Spinal cord (tissue), 10 donors: ENCODE measurements around the gene RAD51B. TPM values are rescaled to one million over a fixed set of nuclear protein-coding genes. Genes with fewer than 3 reads are reported as not detected.

Experiments
- DNase-seq, 6 donors: peaks; one replicate each; pipeline versions ENCODE4 v3.0.0 to v3.0.0-alpha.2; 2013 to 2015; ENCODE audit warnings: low spot score in 6 of 6, low read depth in 4 of 6
- H3K27ac ChIP-seq: one replicate; pipeline ENCODE4 v1.5.1; 2013; ENCODE audit warnings: low read depth, low read length, control low read depth
- H3K27me3 ChIP-seq: one replicate; pipeline ENCODE4 v1.6.1; 2013; ENCODE audit warnings: low read length; ENCODE audit not compliant: control insufficient read depth, insufficient read depth
- H3K36me3 ChIP-seq: one replicate; pipeline ENCODE4 v1.6.1; 2013; ENCODE audit warnings: low read length; ENCODE audit not compliant: control insufficient read depth, insufficient read depth
- H3K4me1 ChIP-seq: one replicate; pipeline ENCODE4 v1.6.1; 2013; ENCODE audit warnings: low read length; ENCODE audit not compliant: control insufficient read depth, insufficient read depth
- H3K4me3 ChIP-seq: one replicate; pipeline ENCODE4 v1.5.1; 2013; ENCODE audit warnings: low read depth, low read length, control low read depth
- H3K9me3 ChIP-seq: one replicate; pipeline ENCODE4 v1.6.1; 2013; ENCODE audit warnings: low read length; ENCODE audit not compliant: control insufficient read depth, insufficient read depth
- WGBS: methylation state at CpG from one replicate; pipeline ENCODE4 v1.1.5; 2013; ENCODE audit warnings: missing lambda C conversion rate; ENCODE audit not compliant: insufficient coverage; 5-methylcytosine and 5-hydroxymethylcytosine counted together
- polyA plus RNA-seq, 2 donors: library from polyadenylated mRNA; unstranded; fragments of 120-200 nt; gene quantifications; one replicate each; pipeline ENCODE4 v1.2.1, GENCODE V29; 2013; ENCODE audit not compliant: insufficient read length in 2 of 2
- total RNA-seq, 2 donors: library from RNA; depleted of rRNA in 1 of 2; stranded (reverse); fragments of 120-200 nt in 1 of 2; fragments of >200 nt in 1 of 2; gene quantifications; one replicate each; pipeline versions ENCODE4 v1.2.3 to v1.2.4, GENCODE V29; 2013 to 2014
- donor health status: healthy.

Gene RAD51B
- total and polyA plus RNA-seq, 4 donors = 5.7 to 28.9 (median 14.4) TPM

GRCh38 chr14:68008491-68008890, 188.9 kb downstream of the RAD51B start:
- H3K4me3 ChIP-seq = no peak overlapping the region
- H3K27ac ChIP-seq = no peak overlapping the region
- no peaks in the 10 kb centered on the region for H3K9me3 ChIP-seq
- no peak for DNase-seq
- H3K36me3 ChIP-seq = no peaks in the 10 kb centered on the region
- WGBS = no CpG with 5 or more reads among the region's 1 CpG
- no peaks in the 10 kb centered on the region for H3K27me3 ChIP-seq
- no peaks in the 10 kb centered on the region for H3K4me1 ChIP-seq

- no peaks in the 10 kb centered on the region for H3K9me3 ChIP-seq
- H3K4me3 ChIP-seq = no peak overlapping the region
- H3K4me1 ChIP-seq = no peaks in the 10 kb centered on the region
- H3K36me3 ChIP-seq = no peaks in the 10 kb centered on the region
- no peaks in the 10 kb centered on the region for H3K27me3 ChIP-seq
- no CpG with 5 or more reads among the region's 4 CpGs for WGBS
- H3K27ac ChIP-seq = no peak overlapping the region
- DNase-seq = peak in 1 of 6 donors; percentile 67
Measured at GRCh38 chr14:68011406-68012028, 191.9 kb downstream of the RAD51B start.

- no CpG with 5 or more reads among the region's 1 CpG for WGBS
- no peak overlapping the region for H3K27ac ChIP-seq
- DNase-seq = peak in 1 of 6 donors; percentile 10
- no peaks in the 10 kb centered on the region for H3K36me3 ChIP-seq
- H3K4me1 ChIP-seq = no peaks in the 10 kb centered on the region
- no peaks in the 10 kb centered on the region for H3K9me3 ChIP-seq
- no peaks in the 10 kb centered on the region for H3K27me3 ChIP-seq
- no peak overlapping the region for H3K4me3 ChIP-seq
Measured at GRCh38 chr14:68012871-68013270, 193.3 kb downstream of the RAD51B start.

- DNase-seq = no peak
- Histone ChIP-seq H3K9me3 (no peaks in the 10 kb centered on the region), H3K4me3 (no peak overlapping the region), H3K27me3 (no peaks in the 10 kb centered on the region), H3K27ac (no peak overlapping the region), H3K36me3 (no peaks in the 10 kb centered on the region), H3K4me1 (no peaks in the 10 kb centered on the region)
- WGBS = no CpG with 5 or more reads among the region's 2 CpGs
Measured at GRCh38 chr14:68013326-68013725, 193.7 kb downstream of the RAD51B start.

GRCh38 chr14:68014771-68015170, 195.2 kb downstream of the RAD51B start:
- H3K4me3 ChIP-seq = no peak overlapping the region
- no CpG with 5 or more reads among the region's 2 CpGs for WGBS
- DNase-seq = no peak
- H3K36me3 ChIP-seq = no peaks in the 10 kb centered on the region
- H3K9me3 ChIP-seq = no peaks in the 10 kb centered on the region
- H3K27me3 ChIP-seq = no peaks in the 10 kb centered on the region
- H3K4me1 ChIP-seq = no peaks in the 10 kb centered on the region
- H3K27ac ChIP-seq = no peak overlapping the region

- 100% methylated on average over 2 of the region's 12 CpGs for WGBS
- H3K4me1 ChIP-seq = no peaks in the 10 kb centered on the region
Measured at GRCh38 chr14:68015356-68016254, 196.0 kb downstream of the RAD51B start.

GRCh38 chr14:68016255-68016914, 196.8 kb downstream of the RAD51B start:
- Histone ChIP-seq H3K4me1 (no peaks in the 10 kb centered on the region), H3K27ac (no peak overlapping the region), H3K9me3 (no peaks in the 10 kb centered on the region), H3K27me3 (no peaks in the 10 kb centered on the region), H3K4me3 (no peak overlapping the region), H3K36me3 (no peaks in the 10 kb centered on the region)
- DNase-seq = no peak

More at GRCh38 chr14:68015356-68016254, 196.0 kb downstream of the RAD51B start:
- no peaks in the 10 kb centered on the region for H3K27me3 ChIP-seq
- no peak for DNase-seq
- H3K36me3 ChIP-seq = no peaks in the 10 kb centered on the region
- no peaks in the 10 kb centered on the region for H3K9me3 ChIP-seq
- H3K4me3 ChIP-seq = no peak overlapping the region
- H3K27ac ChIP-seq = no peak overlapping the region

- Histone ChIP-seq H3K27ac (no peak overlapping the region), H3K4me1 (no peaks in the 10 kb centered on the region), H3K36me3 (no peaks in the 10 kb centered on the region), H3K27me3 (no peaks in the 10 kb centered on the region), H3K9me3 (no peaks in the 10 kb centered on the region), H3K4me3 (no peak overlapping the region)
- no CpG with 5 or more reads among the region's 1 CpG for WGBS
- no peak for DNase-seq
Measured at GRCh38 chr14:68018598-68018997, 199.0 kb downstream of the RAD51B start.

- Histone ChIP-seq H3K4me1 (no peaks in the 10 kb centered on the region), H3K4me3 (no peak overlapping the region), H3K9me3 (no peaks in the 10 kb centered on the region), H3K27me3 (no peaks in the 10 kb centered on the region), H3K27ac (no peak overlapping the region), H3K36me3 (no peaks in the 10 kb centered on the region)
- DNase-seq = no peak
- WGBS = no CpG with 5 or more reads among the region's 1 CpG
Measured at GRCh38 chr14:68020493-68020892, 200.9 kb downstream of the RAD51B start.
